Mesenchymal stem cell (in vitro differentiated cells and primary cell): ENCODE results near the gene RPN1.

Source experiments
- DNase-seq: peaks from one replicate; pipeline ENCODE4 v3.0.0-alpha.2; 2013
- H2AFZ ChIP-seq: one replicate; pipeline ENCODE4 v1.6.1; 2013; ENCODE audit warnings: low read depth, mild to moderate bottlenecking, control low read depth, inconsistent platforms, low read length, moderate library complexity
- H2AK5ac ChIP-seq: 2 replicates; pipeline ENCODE4 v1.6.1; 2013; ENCODE audit warnings: low read length, moderate library complexity, mild to moderate bottlenecking, inconsistent platforms; ENCODE audit not compliant: severe bottlenecking
- H2BK120ac ChIP-seq: one replicate; pipeline ENCODE4 v1.6.1; 2013; ENCODE audit warnings: low read depth, mild to moderate bottlenecking, inconsistent platforms, low read length, moderate library complexity
- H2BK12ac ChIP-seq, 2 experiments: one replicate each; pipeline ENCODE4 v1.6.1; 2013; ENCODE audit warnings: inconsistent platforms in 2 of 2, low read length in 2 of 2, mild to moderate bottlenecking in 2 of 2, moderate library complexity in 2 of 2, control low read depth in 1 of 2
- H2BK15ac ChIP-seq: one replicate; pipeline ENCODE4 v1.6.1; 2013; ENCODE audit warnings: mild to moderate bottlenecking, low read depth, inconsistent platforms; ENCODE audit not compliant: poor library complexity, severe bottlenecking
- H2BK5ac ChIP-seq: 2 replicates; pipeline ENCODE4 v1.6.1; 2013; ENCODE audit warnings: low read depth, mild to moderate bottlenecking, low read length, control low read depth, inconsistent platforms; ENCODE audit not compliant: poor library complexity, severe bottlenecking
- H3K14ac ChIP-seq, 2 experiments: one replicate each; pipeline ENCODE4 v1.6.1; 2013; ENCODE audit warnings: inconsistent platforms in 2 of 2, low read length in 2 of 2, control low read depth in 1 of 2, mild to moderate bottlenecking in 1 of 2, moderate library complexity in 1 of 2
- H3K18ac ChIP-seq, 2 experiments: one replicate each; pipeline ENCODE4 v1.6.1; 2013; ENCODE audit warnings: inconsistent platforms in 2 of 2, low read length in 2 of 2, control low read depth in 1 of 2, low read depth in 1 of 2, mild to moderate bottlenecking in 1 of 2
- H3K23ac ChIP-seq, 2 experiments: one replicate each; pipeline ENCODE4 v1.6.1; 2013; ENCODE audit warnings: inconsistent platforms in 2 of 2, low read length in 2 of 2, mild to moderate bottlenecking in 2 of 2, moderate library complexity in 2 of 2, control low read depth in 1 of 2
- H3K27ac ChIP-seq: 2 replicates; pipeline ENCODE4 v1.5.1; 2013; ENCODE audit warnings: mild to moderate bottlenecking, moderate library complexity, low read length, control low read depth, inconsistent platforms; ENCODE audit not compliant: poor library complexity, severe bottlenecking
- H3K27me3 ChIP-seq, 2 experiments: 2 replicates each; pipeline versions ENCODE4 v1.6.1 to v1.7.0; 2013; ENCODE audit warnings: low read length in 2 of 2, mild to moderate bottlenecking in 2 of 2, moderate library complexity in 2 of 2, control low read depth in 1 of 2, inconsistent platforms in 1 of 2; ENCODE audit not compliant: control insufficient read depth in 1 of 2, insufficient read depth in 1 of 2
- H3K36me3 ChIP-seq, 2 experiments: 2 replicates each; pipeline versions ENCODE4 v1.6.1 to v1.7.0; 2013; ENCODE audit warnings: low read length in 2 of 2, control low read depth in 1 of 2, inconsistent platforms in 1 of 2, low read depth in 1 of 2, mild to moderate bottlenecking in 1 of 2; ENCODE audit not compliant: insufficient read depth in 2 of 2, control insufficient read depth in 1 of 2
- H3K4ac ChIP-seq, 2 experiments: one replicate each; pipeline ENCODE4 v1.6.1; 2013; ENCODE audit warnings: inconsistent platforms in 2 of 2, low read length in 2 of 2, mild to moderate bottlenecking in 2 of 2, moderate library complexity in 2 of 2, control low read depth in 1 of 2, low read depth in 1 of 2
- H3K4me1 ChIP-seq: 2 replicates; pipeline ENCODE4 v1.6.1; 2013; ENCODE audit warnings: low read depth, low read length, control low read depth; ENCODE audit not compliant: control insufficient read depth, insufficient read depth
- H3K4me2 ChIP-seq: 2 replicates; pipeline ENCODE4 v1.6.1; 2013; ENCODE audit warnings: low read length, mild to moderate bottlenecking, inconsistent platforms; ENCODE audit not compliant: poor library complexity, severe bottlenecking
- H3K4me3 ChIP-seq, 2 experiments: 2 replicates each; pipeline versions ENCODE4 v1.5.1 to v1.7.0; 2013; ENCODE audit warnings: low read length in 2 of 2, mild to moderate bottlenecking in 2 of 2, control low read depth in 1 of 2, low read depth in 1 of 2; ENCODE audit not compliant: insufficient read depth in 1 of 2
- H3K79me1 ChIP-seq: replicated peaks from 2 replicates; pipeline ENCODE4 v1.6.1; 2013; ENCODE audit warnings: mild to moderate bottlenecking, control low read depth, low read length, inconsistent platforms; ENCODE audit not compliant: poor library complexity, severe bottlenecking
- H3K9ac ChIP-seq: 2 replicates; pipeline ENCODE4 v1.7.0; 2013; ENCODE audit warnings: mild to moderate bottlenecking, low read length, moderate library complexity
- H3K9me3 ChIP-seq: 2 replicates; pipeline ENCODE4 v1.7.0; 2013; ENCODE audit warnings: mild to moderate bottlenecking, low read length; ENCODE audit not compliant: control insufficient read depth
- H4K8ac ChIP-seq: one replicate; pipeline ENCODE4 v1.6.1; 2013; ENCODE audit warnings: inconsistent platforms, mild to moderate bottlenecking, low read length, moderate library complexity
- H4K91ac ChIP-seq: one replicate; pipeline ENCODE4 v1.6.1; 2013; ENCODE audit warnings: mild to moderate bottlenecking, low read length, inconsistent platforms
- WGBS: methylation state at CpG from one replicate; pipeline ENCODE4 v1.1.7; 2013; ENCODE audit warnings: mixed read lengths; 5-methylcytosine and 5-hydroxymethylcytosine counted together

RPN1 gene

DNA sequence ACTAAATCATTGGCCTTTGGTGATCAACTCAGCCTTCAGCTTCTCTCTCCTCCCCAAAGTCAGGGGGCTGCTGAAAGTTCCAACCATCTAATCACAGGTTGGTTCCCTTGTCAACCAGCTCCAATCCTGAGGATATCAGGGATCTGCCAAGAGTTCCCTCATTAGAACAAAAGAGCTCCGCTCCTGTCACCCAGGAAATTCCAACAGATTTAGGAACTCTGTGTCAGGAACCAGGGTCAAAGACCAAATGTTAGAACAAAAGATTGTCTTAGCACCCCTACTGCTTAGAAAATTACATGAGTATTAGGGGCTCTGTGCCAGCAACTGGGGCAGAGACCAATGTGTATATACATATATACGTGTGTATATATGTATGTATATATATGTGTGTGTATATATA is 43.1 kb upstream of the RPN1 start:
- H3K9ac ChIP-seq = no peak overlapping the region
- no peak overlapping the region for H2AK5ac ChIP-seq
- no peak overlapping the region for H3K18ac ChIP-seq
- H2AFZ ChIP-seq = no peak overlapping the region
- H3K14ac ChIP-seq = no peak overlapping the region
- H2BK5ac ChIP-seq = no peak overlapping the region
- no peak overlapping the region for H2BK120ac ChIP-seq
- peaks cover 2% of the 10 kb centered on the region for H3K79me1 ChIP-seq
- no peak overlapping the region for H3K23ac ChIP-seq
- H4K91ac ChIP-seq = no peak overlapping the region
- WGBS = 27% methylated on average over 1 of the region's 2 CpGs
- no peak for DNase-seq
- no peak overlapping the region for H3K4me2 ChIP-seq
- peaks cover 6% of the 10 kb centered on the region for H3K4me1 ChIP-seq
- H2BK15ac ChIP-seq = no peak overlapping the region
- peaks cover 4 to 14% of the 10 kb centered on the region in 2 experiments for H3K27me3 ChIP-seq
- no peak overlapping the region for H3K4ac ChIP-seq
- H3K9me3 ChIP-seq = no peaks in the 10 kb centered on the region
- H3K27ac ChIP-seq = no peak overlapping the region
- no peak overlapping the region for H4K8ac ChIP-seq
- H3K4me3 ChIP-seq = no peak overlapping the region
- H3K36me3 ChIP-seq = no peaks in the 10 kb centered on the region
- H2BK12ac ChIP-seq = no peak overlapping the region

DNA sequence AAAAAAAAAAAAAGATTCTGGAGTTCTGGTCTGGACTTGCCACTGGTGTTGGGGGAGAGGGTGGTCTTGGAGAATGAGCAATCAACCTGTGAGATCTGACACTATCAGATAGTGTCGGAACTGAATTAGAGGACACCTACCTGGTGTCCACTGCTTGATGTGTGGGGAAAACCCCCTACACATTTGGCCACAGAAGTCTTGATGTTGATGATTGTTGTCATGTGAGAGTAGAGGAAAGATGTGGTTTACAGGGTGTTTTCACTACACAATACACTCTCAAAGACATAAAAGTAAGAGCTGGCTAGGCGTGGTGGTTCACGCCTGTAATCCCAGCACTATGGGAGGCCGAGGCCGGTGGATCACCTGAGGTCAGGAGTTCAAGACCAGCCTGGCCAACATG is 38.4 kb upstream of the RPN1 start:
- Histone ChIP-seq H3K4me1 (no peaks in the 10 kb centered on the region), H4K8ac (no peak overlapping the region), H2BK5ac (no peak overlapping the region), H3K36me3 (no peaks in the 10 kb centered on the region), H3K27ac (no peak overlapping the region), H3K4ac (no peak overlapping the region), H3K4me3 (no peak overlapping the region), H2BK120ac (no peak overlapping the region), H3K9ac (no peak overlapping the region), H3K23ac (no peak overlapping the region), H3K18ac (no peak overlapping the region), H3K4me2 (no peak overlapping the region), H3K79me1 (no peaks in the 10 kb centered on the region), H3K9me3 (no peaks in the 10 kb centered on the region), H3K27me3 (peaks cover 4 to 14% of the 10 kb centered on the region in 2 experiments), H4K91ac (no peak overlapping the region), H2BK15ac (no peak overlapping the region), H2AFZ (no peak overlapping the region), H2AK5ac (no peak overlapping the region), H3K14ac (no peak overlapping the region), H2BK12ac (no peak overlapping the region)
- no peak for DNase-seq
- 94% methylated on average over 5 of the region's 5 CpGs for WGBS

DNA sequence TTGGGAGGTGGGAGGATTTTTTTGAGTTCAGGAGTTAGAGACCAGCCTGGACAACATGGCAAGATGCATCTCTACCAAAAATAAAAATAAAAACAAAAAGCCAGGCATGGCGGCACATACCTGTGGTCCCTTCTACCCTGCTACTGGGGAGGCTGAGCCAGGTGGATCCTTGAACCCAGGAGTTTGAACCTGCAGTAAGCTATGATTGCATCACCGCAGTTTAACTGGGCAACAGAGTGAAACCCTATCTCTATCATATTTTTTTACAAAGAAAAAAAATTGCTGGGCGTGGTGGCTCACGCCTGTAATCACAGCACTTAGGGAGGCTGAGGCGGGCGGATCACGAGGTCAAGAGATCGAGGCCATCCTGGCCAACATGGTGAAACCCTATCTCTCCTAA is 35.8 kb upstream of the RPN1 start:
- H3K4me3 ChIP-seq = no peak overlapping the region
- DNase-seq = no peak

DNA sequence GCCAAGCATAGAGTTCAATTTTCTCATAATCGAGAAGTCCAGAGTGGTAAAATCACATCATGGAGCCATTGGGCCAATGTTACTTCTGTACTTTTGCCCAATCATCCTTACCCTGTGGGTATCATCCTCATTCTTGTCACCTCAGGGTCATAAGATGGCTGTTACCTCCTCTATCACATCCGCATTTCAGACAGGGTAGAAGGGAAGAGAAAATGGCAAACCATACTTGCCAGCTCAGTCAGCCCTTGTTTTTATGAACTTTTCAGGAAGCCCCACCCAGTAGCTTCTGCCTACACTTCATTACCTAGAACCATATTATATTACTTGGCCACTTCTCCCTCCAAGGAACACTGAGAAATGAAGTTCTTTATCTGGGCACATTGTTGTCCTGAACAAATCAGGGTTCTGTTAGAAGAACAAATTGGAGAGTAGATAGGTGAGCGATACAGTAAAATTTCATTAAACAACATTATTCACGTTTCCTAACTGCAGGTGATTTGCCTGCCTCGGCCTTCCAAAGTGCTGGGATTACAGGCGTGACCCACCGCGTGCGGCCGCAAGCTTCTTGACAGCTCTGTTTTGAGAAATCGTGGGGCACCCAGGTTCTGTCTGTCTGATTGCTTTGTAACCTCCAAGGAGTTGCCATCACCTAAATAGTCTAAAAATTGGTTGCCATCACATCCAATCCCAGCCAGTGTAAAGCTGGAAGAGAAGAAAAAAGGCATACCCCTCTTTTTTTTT is 34.5 kb upstream of the RPN1 start:
- no peak overlapping the region for H2BK15ac ChIP-seq
- no peak overlapping the region for H3K23ac ChIP-seq
- H2AK5ac ChIP-seq = no peak overlapping the region
- H3K79me1 ChIP-seq = no peaks in the 10 kb centered on the region
- no peak overlapping the region for H3K4me2 ChIP-seq
- H3K36me3 ChIP-seq = no peaks in the 10 kb centered on the region
- no peak overlapping the region for H3K4ac ChIP-seq
- no peak overlapping the region for H4K8ac ChIP-seq
- no peak overlapping the region for H2BK120ac ChIP-seq
- H3K18ac ChIP-seq = no peak overlapping the region
- no peak overlapping the region for H2BK5ac ChIP-seq
- no peak overlapping the region for H3K27ac ChIP-seq
- no peaks in the 10 kb centered on the region for H3K27me3 ChIP-seq
- no peak overlapping the region for H4K91ac ChIP-seq
- H3K9ac ChIP-seq = no peak overlapping the region
- no peak for DNase-seq
- H3K4me1 ChIP-seq = no peaks in the 10 kb centered on the region
- WGBS = 95% methylated on average over 11 of the region's 11 CpGs
- no peak overlapping the region for H2BK12ac ChIP-seq
- H3K14ac ChIP-seq = no peak overlapping the region
- H3K4me3 ChIP-seq = no peak overlapping the region
- H2AFZ ChIP-seq = no peak overlapping the region
- H3K9me3 ChIP-seq = no peaks in the 10 kb centered on the region

More for the DNA sequence above, 35.8 kb upstream of the RPN1 start:
- WGBS = 94% methylated on average over 8 of the region's 8 CpGs
- Histone ChIP-seq H3K27me3 (no peaks in the 10 kb centered on the region), H3K36me3 (no peaks in the 10 kb centered on the region), H4K91ac (no peak overlapping the region), H3K4ac (no peak overlapping the region), H3K4me2 (no peak overlapping the region), H2AK5ac (no peak overlapping the region), H2BK5ac (no peak overlapping the region), H3K9ac (no peak overlapping the region), H3K4me1 (no peaks in the 10 kb centered on the region), H2BK120ac (no peak overlapping the region), H3K9me3 (no peaks in the 10 kb centered on the region), H2BK12ac (no peak overlapping the region), H4K8ac (no peak overlapping the region), H3K79me1 (no peaks in the 10 kb centered on the region), H3K27ac (no peak overlapping the region), H3K23ac (no peak overlapping the region), H2AFZ (no peak overlapping the region), H3K14ac (no peak overlapping the region), H2BK15ac (no peak overlapping the region), H3K18ac (no peak overlapping the region)
